ENCODE data around the gene RD3L.

Gene RD3L

DNA sequence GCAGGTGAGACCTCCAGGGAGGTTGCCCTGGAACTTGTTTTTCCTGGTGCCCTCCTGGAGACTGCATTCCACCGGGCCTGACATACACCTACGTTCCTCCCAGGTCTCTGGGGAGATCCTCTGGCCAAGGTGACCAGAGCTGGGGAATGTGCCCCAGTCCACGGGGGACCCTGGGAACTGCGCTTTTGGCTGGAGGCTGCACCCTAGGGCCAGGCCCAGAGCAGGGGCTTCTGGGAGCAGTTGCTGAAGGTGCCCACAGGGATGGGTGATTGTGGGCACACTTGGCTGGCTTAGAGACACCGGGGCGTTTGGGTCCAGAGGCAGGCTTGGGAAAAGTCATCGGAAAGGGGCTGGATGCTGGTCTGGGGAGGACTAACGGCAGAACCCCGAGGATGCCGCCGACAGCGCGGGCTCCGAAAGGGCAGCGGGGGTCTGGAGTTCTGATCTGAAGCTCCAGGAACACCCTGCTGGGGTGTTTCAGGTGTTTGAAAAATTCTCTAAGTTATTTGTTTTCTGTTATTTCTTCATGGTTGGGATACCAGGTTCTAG, 50.6 kb downstream of the RD3L start:
- DNase-seq = no peak
- peaks cover 5% of the 10 kb centered on the region for H3K36me3 Mint-ChIP-seq (ENCODE audit: low read depth)
- H3K27me3 Mint-ChIP-seq (ENCODE audit: low read depth, poor library complexity) = peaks cover 5% of the 10 kb centered on the region
- H3K4me3 Mint-ChIP-seq = no peak overlapping the region
- no peak overlapping the region for H3K27ac Mint-ChIP-seq
- peaks cover 7% of the 10 kb centered on the region for H3K9me3 Mint-ChIP-seq
- peaks cover 5% of the 10 kb centered on the region for H3K4me1 Mint-ChIP-seq
- TF ChIP-seq, protein P1, sequence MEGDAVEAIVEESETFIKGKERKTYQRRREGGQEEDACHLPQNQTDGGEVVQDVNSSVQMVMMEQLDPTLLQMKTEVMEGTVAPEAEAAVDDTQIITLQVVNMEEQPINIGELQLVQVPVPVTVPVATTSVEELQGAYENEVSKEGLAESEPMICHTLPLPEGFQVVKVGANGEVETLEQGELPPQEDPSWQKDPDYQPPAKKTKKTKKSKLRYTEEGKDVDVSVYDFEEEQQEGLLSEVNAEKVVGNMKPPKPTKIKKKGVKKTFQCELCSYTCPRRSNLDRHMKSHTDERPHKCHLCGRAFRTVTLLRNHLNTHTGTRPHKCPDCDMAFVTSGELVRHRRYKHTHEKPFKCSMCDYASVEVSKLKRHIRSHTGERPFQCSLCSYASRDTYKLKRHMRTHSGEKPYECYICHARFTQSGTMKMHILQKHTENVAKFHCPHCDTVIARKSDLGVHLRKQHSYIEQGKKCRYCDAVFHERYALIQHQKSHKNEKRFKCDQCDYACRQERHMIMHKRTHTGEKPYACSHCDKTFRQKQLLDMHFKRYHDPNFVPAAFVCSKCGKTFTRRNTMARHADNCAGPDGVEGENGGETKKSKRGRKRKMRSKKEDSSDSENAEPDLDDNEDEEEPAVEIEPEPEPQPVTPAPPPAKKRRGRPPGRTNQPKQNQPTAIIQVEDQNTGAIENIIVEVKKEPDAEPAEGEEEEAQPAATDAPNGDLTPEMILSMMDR (IDR thresholded peaks at IDR 0.05) = no peak

DNA sequence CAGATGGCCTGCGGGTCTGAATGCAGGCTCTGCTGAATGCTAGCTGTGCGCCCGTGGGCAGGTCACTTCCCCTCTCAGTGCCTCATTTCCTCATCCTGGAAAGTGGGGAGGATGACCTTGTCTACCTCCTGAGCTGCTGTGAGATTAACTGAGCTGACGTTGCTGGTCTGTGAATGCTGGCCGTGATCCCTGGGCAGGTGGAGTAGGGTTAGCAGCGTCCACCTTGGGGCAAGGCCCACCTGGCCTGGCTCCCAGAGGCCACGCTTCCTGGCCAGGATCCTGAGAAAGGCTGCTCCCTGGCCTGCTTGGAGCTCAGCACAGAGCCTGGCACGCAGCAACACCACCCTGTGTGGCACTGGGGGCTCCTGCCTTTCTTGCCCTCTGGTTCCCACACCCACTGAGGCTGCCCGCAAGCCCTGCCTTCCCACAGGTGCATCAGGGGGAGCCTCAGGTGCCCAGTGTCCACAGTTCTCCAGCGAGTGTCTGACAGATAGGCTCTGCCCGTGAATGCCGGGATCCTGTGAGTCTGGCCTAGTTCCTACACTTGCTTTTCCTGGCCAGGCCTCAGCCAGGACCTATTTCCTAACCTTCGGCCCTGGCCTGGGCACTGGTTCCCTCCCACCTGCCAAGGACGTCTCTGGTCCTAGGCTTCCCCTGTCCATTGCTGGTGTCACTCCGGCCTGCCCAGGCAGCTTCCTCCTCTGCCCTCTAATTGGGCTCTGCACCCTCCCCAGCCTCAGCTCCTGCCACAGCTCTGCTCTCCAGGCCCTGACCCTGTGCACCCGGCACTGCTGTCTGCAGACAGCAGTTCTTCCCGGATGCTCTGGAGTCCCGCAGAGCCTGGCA, 51.3 kb downstream of the RD3L start:
- Mint-ChIP-seq H3K9me3 (no peaks in the 10 kb centered on the region), H3K27ac (no peak overlapping the region), H3K36me3 (ENCODE audit: low read depth) (no peaks in the 10 kb centered on the region), H3K4me1 (peaks cover 12% of the 10 kb centered on the region), H3K27me3 (ENCODE audit: low read depth, poor library complexity) (peaks cover 2% of the 10 kb centered on the region), H3K4me3 (no peak overlapping the region)
- TF ChIP-seq, protein P1 (IDR thresholded peaks at IDR 0.05) = no peak
- no peak for DNase-seq
